K562 (cell line): ENCODE measurements around the gene LAPTM5. TPM values are rescaled to one million over a fixed set of nuclear protein-coding genes. Genes with fewer than 3 reads are reported as not detected.

Experiments used
- CEBPB ChIP-seq: fragments of 450-650 bp; IDR thresholded peaks from 2 replicates; pipeline ENCODE4 v1.6.1; 2016; ENCODE audit warnings: missing genetic modification characterization, missing compliant biosample characterization
- CXXC5 ChIP-seq: fragments of 250-450 bp; sonication (Bioruptor Pico); IDR thresholded peaks from 2 replicates; pipeline ENCODE4 v1.8.0; 2022; ENCODE audit warnings: inconsistent platforms, mild to moderate bottlenecking, moderate library complexity
- E2F5 ChIP-seq: sonication (generic); formaldehyde crosslinking; IDR thresholded peaks from 2 replicates; pipeline ENCODE4 v1.8.0; 2022; ENCODE audit warnings: mild to moderate bottlenecking, missing genetic modification reagents
- ETV6 ChIP-seq, 3 experiments: fragments of 150-350 bp in 1 of 3; sonication (generic) in 1 of 3; formaldehyde crosslinking in 1 of 3; IDR thresholded peaks; 2 replicates each; pipeline versions ENCODE4 v1.6.1 to v1.8.0; 2014 to 2022; ENCODE audit warnings: borderline replicate concordance in 2 of 3, low read depth in 2 of 3, antibody characterized with exemption in 1 of 3, low read length in 1 of 3, mild to moderate bottlenecking in 1 of 3, missing genetic modification reagents in 1 of 3
- HDAC2 ChIP-seq: fragments of 450-650 bp; IDR thresholded peaks from 2 replicates; pipeline ENCODE4 v1.6.1; 2016; ENCODE audit warnings: mild to moderate bottlenecking
- HDAC8 ChIP-seq: fragments of 450-650 bp; IDR thresholded peaks from 2 replicates; pipeline ENCODE4 v1.6.1; 2016; ENCODE audit warnings: mild to moderate bottlenecking, missing genetic modification characterization, moderate library complexity, missing compliant biosample characterization
- KLF1 ChIP-seq: fragments of 450-650 bp; IDR thresholded peaks from 2 replicates; pipeline ENCODE4 v1.6.1; 2016; ENCODE audit warnings: missing genetic modification characterization, missing compliant biosample characterization
- MLX ChIP-seq, 2 experiments: fragments of 450-650 bp in 1 of 2; sonication (generic) in 1 of 2; formaldehyde crosslinking; conservative IDR thresholded peaks; 2 replicates each; pipeline versions ENCODE4 v1.4.0 to v1.8.1; 2020 to 2022; ENCODE audit warnings: mild to moderate bottlenecking in 1 of 2, missing genetic modification reagents in 1 of 2
- NFYB ChIP-seq: IDR thresholded peaks from 2 replicates; pipeline ENCODE4 v1.6.1; 2011; ENCODE audit warnings: mild to moderate bottlenecking, moderate library complexity; ENCODE audit not compliant: insufficient read length; ENCODE audit errors: extremely low read depth
- PBX2 ChIP-seq, 2 experiments: IDR thresholded peaks in 1 of 2; conservative IDR thresholded peaks in 1 of 2; 2 replicates each; pipeline ENCODE4 v1.6.1; 2016; ENCODE audit warnings: low read depth in 2 of 2, mild to moderate bottlenecking in 1 of 2, missing compliant biosample characterization in 1 of 2, missing genetic modification characterization in 1 of 2, moderate library complexity in 1 of 2
- TBL1XR1 ChIP-seq, 2 experiments: IDR thresholded peaks; 2 replicates each; pipeline ENCODE4 v1.6.1; 2012; ENCODE audit warnings: improper control_type of control experiment in 2 of 2, low read length in 2 of 2, mild to moderate bottlenecking in 1 of 2
- TEAD4 ChIP-seq, 2 experiments: sonication (generic) in 1 of 2; formaldehyde crosslinking in 1 of 2; IDR thresholded peaks; 2 replicates each; pipeline versions ENCODE4 v1.6.1 to v1.8.0; 2012 to 2022; ENCODE audit warnings: borderline replicate concordance in 1 of 2, inconsistent platforms in 1 of 2, low read length in 1 of 2, mild to moderate bottlenecking in 1 of 2, missing genetic modification reagents in 1 of 2
- ZEB2 ChIP-seq: fragments of 450-650 bp; IDR thresholded peaks from 2 replicates; pipeline ENCODE4 v1.6.1; 2016
- ZFP30 ChIP-seq: fragments of 250-450 bp; sonication (Bioruptor Pico); IDR thresholded peaks from 2 replicates; pipeline ENCODE4 v1.8.0; 2022; ENCODE audit warnings: moderate library complexity, mild to moderate bottlenecking, inconsistent platforms, borderline replicate concordance
- ZNF175 ChIP-seq: fragments of 200-800 bp; sonication (Bioruptor generic); IDR thresholded peaks from 2 replicates; pipeline ENCODE4 v1.6.1; 2016; ENCODE audit warnings: low read depth, mild to moderate bottlenecking, missing genetic modification characterization, missing compliant biosample characterization
- ZNF253 ChIP-seq: fragments of 250-450 bp; sonication (Bioruptor Pico); conservative IDR thresholded peaks from 2 replicates; pipeline ENCODE4 v1.6.1; 2021; ENCODE audit warnings: mild to moderate bottlenecking
- ZNF592 ChIP-seq: fragments of 450-650 bp; IDR thresholded peaks from 2 replicates; pipeline ENCODE4 v1.6.1; 2017; ENCODE audit warnings: antibody characterized with exemption, mild to moderate bottlenecking
- polyA plus RNA-seq, 8 experiments: library from polyadenylated mRNA; depleted of rRNA in 4 of 8; stranded (reverse) in 5 of 8; unstranded in 3 of 8; fragments of >200 nt; fragmentation: Nextera tagmentation in 2 of 8; fragmentation: Illumina TruSeq in 1 of 8; extraction: Ambion mirVana in 2 of 8; extraction: Trizol in 1 of 8; gene quantifications; 2 replicates each; pipeline versions ENCODE4 v1.2.1 to v1.2.3, GENCODE V29; 2011 to 2014; ENCODE audit warnings: inconsistent platforms in 1 of 8, missing spikeins in 1 of 8
- total RNA-seq, 7 experiments: library from RNA; depleted of rRNA in 6 of 7; stranded (reverse); fragments of >200 nt in 6 of 7; fragmentation: Illumina TruSeq in 2 of 7; extraction: Trizol in 2 of 7; gene quantifications; 2 replicates each; pipeline versions ENCODE4 v1.2.1 to v1.2.3, GENCODE V29; 2011 to 2021; ENCODE audit warnings: low replicate concordance in 1 of 7

LAPTM5 gene
- total and polyA plus RNA-seq, 9 of the 15 experiments (the other 6 are each of a cell fraction or from before 2014, with no cell fraction given): 2.4 to 47.3 (median 20.3) TPM

GRCh38 chr1:30741239-30741894 lies 16.2 kb downstream of the LAPTM5 start (continued):
- TF ChIP-seq PBX2 (CRISPR knock-in tag; IDR thresholded peaks at IDR 0.05; ENCODE audit: low read depth) (no peak), PBX2 (tag; conservative IDR thresholded peaks at IDR 0.05; ENCODE audit: low read depth) (no peak), ZNF592 (peak; percentile 55; the same call in 1 of the 2 replicates), CXXC5 (CRISPR knock-in tag) (0 out of 2 replicates have a peak, but pooled peaks have one; percentile 27), HDAC8 (tag) (no peak), ZFP30 (no peak), ZEB2 (peak; percentile 65; the same call in 1 of the 2 replicates), MLX (CRISPR knock-in tag; conservative IDR thresholded peaks at IDR 0.05) (no peak), NFYB (no peak), E2F5 (no peak), ZNF175 (CRISPR knock-in tag) (peak; percentile 83; the same call in 1 of the 2 replicates), KLF1 (tag) (no peak), HDAC2 (no peak), TEAD4 (IDR thresholded peaks at IDR 0.05; ENCODE audit: low read length) (peak; percentile 58; the same call in 1 of the 2 replicates), TEAD4 (CRISPR knock-in tag; IDR thresholded peaks at IDR 0.05; ENCODE audit: borderline replicate concordance) (no peak), ZNF253 (no peak), ETV6 (IDR thresholded peaks at IDR 0.05; ENCODE audit: borderline replicate concordance in 1 of 2, low read depth in 2 of 2, low read length in 1 of 2) (no peak), ETV6 (CRISPR knock-in tag; IDR thresholded peaks at IDR 0.05; ENCODE audit: borderline replicate concordance) (no peak), TBL1XR1 (IDR thresholded peaks at IDR 0.05; ENCODE audit: low read length in 2 of 2) (no peak), CEBPB (no peak)
